Measurements from ENCODE around the gene PLN.
A peak's percentile ranks its signal among the peaks of the same experiment; 100 is the strongest.

Gene PLN

GRCh38 chr6:118579786-118580185, 31.7 kb downstream of the PLN start:
- DNase-seq (ENCODE audit: low read depth) = no peak

GRCh38 chr6:118580585-118581419, 32.7 kb downstream of the PLN start:
- peak; percentile 63 for DNase-seq (ENCODE audit: low read depth)

- peak; percentile 46 for DNase-seq (ENCODE audit: low read depth)
Observed at GRCh38 chr6:118581489-118581959, 33.4 kb downstream of the PLN start.

- no peak for DNase-seq (ENCODE audit: low read depth)
Observed at GRCh38 chr6:118584911-118585310, 36.8 kb downstream of the PLN start.

- no peak for DNase-seq (ENCODE audit: low read depth)
Observed at GRCh38 chr6:118586746-118587485, 38.8 kb downstream of the PLN start.

- no peak for DNase-seq (ENCODE audit: low read depth)
Observed at GRCh38 chr6:118588626-118589025, 40.5 kb downstream of the PLN start.

GRCh38 chr6:118589186-118589585, 41.1 kb downstream of the PLN start:
- no peak for DNase-seq (ENCODE audit: low read depth)

GRCh38 chr6:118589649-118590365, 41.7 kb downstream of the PLN start:
- DNase-seq (ENCODE audit: low read depth) = no peak

DNA sequence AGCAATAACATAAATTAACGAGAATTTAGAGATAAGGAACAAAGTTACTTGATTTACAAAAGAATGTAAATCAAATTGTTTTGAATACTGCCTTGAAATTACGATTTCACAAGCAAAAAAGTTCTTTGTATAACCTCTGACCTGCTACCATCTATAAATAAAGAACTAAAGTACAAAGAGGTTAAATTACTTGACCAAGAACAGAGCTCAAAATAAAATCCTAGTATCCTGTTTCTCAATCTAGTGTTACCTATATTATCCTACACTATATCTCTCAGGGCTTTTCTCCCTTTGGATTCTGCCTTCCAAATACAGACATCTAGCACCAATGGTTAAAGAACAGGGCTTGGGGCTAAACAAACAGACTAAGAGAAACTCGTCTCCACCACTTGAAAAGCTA, 43.8 kb downstream of the PLN start:
- DNase-seq (ENCODE audit: low read depth) = no peak

GRCh38 chr6:118594877-118595276, 46.8 kb downstream of the PLN start:
- no peak for DNase-seq (ENCODE audit: low read depth)

DNA sequence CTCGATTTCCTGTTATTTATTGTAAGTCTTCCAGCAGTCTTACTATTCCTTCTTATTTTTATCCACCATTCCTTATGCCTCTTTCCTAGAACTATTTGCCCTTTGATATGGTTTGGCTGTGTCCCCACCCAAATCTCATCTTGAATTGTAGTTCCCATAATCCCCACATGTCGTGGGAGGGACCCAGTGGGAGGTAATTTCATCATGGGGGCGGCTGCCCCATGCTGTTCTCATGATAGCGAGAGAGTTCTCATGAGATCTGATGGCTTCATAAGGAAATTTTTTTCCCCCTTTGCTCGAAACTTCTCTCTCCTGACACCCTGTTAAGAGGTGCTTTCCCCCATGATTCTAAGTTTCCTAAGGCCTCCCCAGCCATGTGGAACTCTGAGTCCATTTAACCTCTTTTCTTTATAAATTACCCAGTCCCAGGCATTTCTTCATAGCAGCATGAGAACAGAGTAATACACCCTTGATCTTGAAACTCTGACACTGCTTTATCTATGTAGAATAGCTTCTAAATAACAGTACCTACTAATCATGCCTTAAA, 48.8 kb downstream of the PLN start:
- no peak for DNase-seq (ENCODE audit: low read depth)

- no peak for DNase-seq (ENCODE audit: low read depth)
Observed at GRCh38 chr6:118597636-118598035, 49.5 kb downstream of the PLN start.

- DNase-seq (ENCODE audit: low read depth) = no peak
Observed at GRCh38 chr6:118598324-118598723, 50.2 kb downstream of the PLN start.

DNA sequence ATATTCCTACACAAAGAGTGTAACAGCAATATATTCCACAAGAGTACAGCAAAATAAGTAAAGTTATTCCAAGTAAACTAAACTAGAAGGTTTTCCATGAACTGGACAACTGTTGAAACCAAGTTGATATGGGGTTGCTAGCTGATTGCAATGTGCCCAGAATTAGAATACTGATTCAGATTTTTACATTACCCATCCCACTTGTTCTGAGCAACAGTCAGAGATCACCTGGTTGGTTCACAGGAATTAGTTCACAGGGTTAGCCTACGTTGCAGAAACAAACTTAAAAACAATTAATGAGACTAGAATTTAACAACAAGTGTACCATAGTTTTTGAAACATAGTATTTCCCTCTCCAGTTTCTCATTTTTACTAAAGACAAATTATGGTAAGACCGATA, 54.2 kb downstream of the PLN start:
- no peak for DNase-seq (ENCODE audit: low read depth)

DNA sequence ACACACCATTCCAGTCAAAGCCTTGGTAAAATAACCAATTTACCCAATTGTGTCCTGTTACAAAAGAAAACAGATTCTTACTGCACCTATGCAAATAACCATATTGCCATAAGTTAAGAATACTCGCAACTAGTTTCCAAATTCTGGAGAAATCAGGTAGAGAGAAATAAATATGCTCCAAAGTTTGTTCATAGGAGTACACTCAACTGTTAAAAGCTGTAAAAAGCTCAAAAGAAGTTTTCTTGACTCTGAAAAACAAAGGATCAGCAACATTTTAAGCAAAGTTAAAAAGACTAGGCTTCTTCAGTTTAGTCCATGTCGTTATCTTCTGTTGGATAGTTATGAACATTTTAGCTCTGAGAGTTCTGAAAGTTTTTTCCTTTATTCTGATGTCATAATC, 55.3 kb downstream of the PLN start:
- no peak for DNase-seq (ENCODE audit: low read depth)

- no peak for DNase-seq (ENCODE audit: low read depth)
Observed at GRCh38 chr6:118606268-118606667, 58.2 kb downstream of the PLN start.

DNA sequence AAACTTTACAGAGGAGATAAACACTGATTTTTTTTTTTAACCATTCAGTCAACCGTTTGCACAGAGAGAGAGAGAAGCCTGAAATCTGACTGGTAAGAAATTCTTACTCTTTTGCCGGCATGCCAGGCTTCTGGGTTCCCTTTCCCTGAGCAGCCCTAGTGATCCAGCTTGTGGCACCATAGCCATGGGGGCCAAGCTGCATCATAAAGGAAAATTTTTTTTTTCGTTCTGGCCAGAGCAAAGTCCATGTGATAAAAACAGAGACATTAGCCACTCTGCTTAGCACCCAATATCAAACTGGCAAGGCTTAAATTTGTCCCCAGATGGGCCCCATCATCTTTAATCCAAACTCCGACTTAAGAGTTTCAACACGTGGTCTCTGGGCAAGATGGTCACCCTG, 58.8 kb downstream of the PLN start:
- DNase-seq (ENCODE audit: low read depth) = no peak
